Posterior cingulate gyrus (tissue), 11 donors: ENCODE measurements around the gene MAGI2.
"Not testable (repeated sequence)": the region's sequence is repeated elsewhere in the genome, so short reads cannot be mapped to it uniquely, and the experiment has no call there.

Source experiments
- DNase-seq, 10 donors: peaks; one replicate each; pipeline versions ENCODE4 v3.0.0 to v3.0.0-alpha.2; 2020 to 2021; ENCODE audit warnings: mixed read lengths in 3 of 10
- intact Hi-C: fragments of 100-400 bp; cut with DNase I; formaldehyde crosslinking; loops from one replicate; pipeline ENCODE4 v1.15.1; 2023

The MAGI2 gene

GRCh38 chr7:78018641-78019446, 1434.6 kb downstream of the MAGI2 start:
- intact Hi-C loops = no loop called here
- peak in 2 of 10 donors; percentile 13 to 22 for DNase-seq

GRCh38 chr7:78017591-78018100, 1435.8 kb downstream of the MAGI2 start:
- intact Hi-C loops = no loop called here
- DNase-seq = no peak

- intact Hi-C loops = no loop called here
- no peak for DNase-seq
Observed at GRCh38 chr7:78015574-78016260, 1437.8 kb downstream of the MAGI2 start.

GRCh38 chr7:78014401-78014800, 1439.1 kb downstream of the MAGI2 start:
- no peak for DNase-seq
- intact Hi-C loops = no loop called here

GRCh38 chr7:78013386-78013785, 1440.1 kb downstream of the MAGI2 start:
- DNase-seq = no peak
- intact Hi-C loops = no loop called here

- no peak for DNase-seq
- intact Hi-C loops = no loop called here
Observed at GRCh38 chr7:78011642-78012041, 1441.8 kb downstream of the MAGI2 start.

GRCh38 chr7:78007231-78007630, 1446.2 kb downstream of the MAGI2 start:
- no peak for DNase-seq
- intact Hi-C loops = no loop called here

GRCh38 chr7:78006063-78006755, 1447.3 kb downstream of the MAGI2 start:
- intact Hi-C loops = no loop called here
- DNase-seq = no peak

GRCh38 chr7:78002715-78003114, 1450.8 kb downstream of the MAGI2 start:
- intact Hi-C loops = no loop called here
- DNase-seq = no peak

- intact Hi-C loops = no loop called here
- DNase-seq = no peak
Observed at GRCh38 chr7:78002021-78002420, 1451.4 kb downstream of the MAGI2 start.

- DNase-seq, intact Hi-C loops: not testable (repeated sequence)
Observed at GRCh38 chr7:77999168-77999567, 1454.3 kb downstream of the MAGI2 start.

GRCh38 chr7:77995717-77996116, 1457.8 kb downstream of the MAGI2 start:
- intact Hi-C loops = no loop called here

GRCh38 chr7:77993838-77994237, 1459.6 kb downstream of the MAGI2 start:
- no peak for DNase-seq
- intact Hi-C loops = no loop called here

More at GRCh38 chr7:77995717-77996116, 1457.8 kb downstream of the MAGI2 start:
- DNase-seq = no peak

GRCh38 chr7:77991656-77992055, 1461.8 kb downstream of the MAGI2 start:
- intact Hi-C loops = no loop called here
- no peak for DNase-seq

- DNase-seq = no peak
- intact Hi-C loops = no loop called here
Observed at GRCh38 chr7:77989981-77990566, 1463.4 kb downstream of the MAGI2 start.

- no peak for DNase-seq
- intact Hi-C loops = no loop called here
Observed at GRCh38 chr7:77985974-77986339, 1467.5 kb downstream of the MAGI2 start.

- intact Hi-C loops = no loop called here
- DNase-seq = no peak
Observed at GRCh38 chr7:77985232-77985973, 1468.1 kb downstream of the MAGI2 start.

GRCh38 chr7:77983973-77984372, 1469.5 kb downstream of the MAGI2 start:
- intact Hi-C loops = no loop called here
- no peak for DNase-seq

GRCh38 chr7:77982926-77983550, 1470.4 kb downstream of the MAGI2 start:
- no peak for DNase-seq

More at GRCh38 chr7:77982926-77983550, 1470.4 kb downstream of the MAGI2 start:
- intact Hi-C loops = no loop called here
